NCI-H526 treated with DMSO at 0.1 percent for 48 hours (cell line): ENCODE results near the gene CHCHD1.
"Not testable (repeated sequence)": the region's sequence is repeated elsewhere in the genome, so short reads cannot be mapped to it uniquely, and the experiment has no call there.

Experiments
- DNase-seq: peaks from one replicate; lab custom pipeline; 2025; lab: John Stamatoyannopoulos, UW

The CHCHD1 gene

DNA sequence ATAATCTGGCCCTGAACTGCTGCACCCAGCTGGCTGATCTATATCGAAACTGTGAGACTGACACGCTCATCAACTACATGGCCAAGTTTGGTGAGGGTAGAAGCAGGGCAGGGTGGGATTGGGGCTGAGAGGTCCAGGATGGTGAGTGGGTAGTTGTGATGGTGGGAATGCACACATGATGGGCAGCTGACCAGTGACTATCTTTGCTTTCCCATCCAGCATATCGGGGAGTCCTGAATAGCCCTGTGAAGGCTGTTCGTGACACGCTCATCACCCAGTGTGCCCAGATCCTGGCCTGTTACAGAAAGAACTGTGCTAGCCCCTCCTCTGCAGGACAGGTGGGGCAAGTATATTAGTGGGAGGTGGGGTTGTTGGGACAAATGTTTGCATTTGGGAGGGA, 12.5 kb upstream of the CHCHD1 start:
- DNase-seq, result no peak

DNA sequence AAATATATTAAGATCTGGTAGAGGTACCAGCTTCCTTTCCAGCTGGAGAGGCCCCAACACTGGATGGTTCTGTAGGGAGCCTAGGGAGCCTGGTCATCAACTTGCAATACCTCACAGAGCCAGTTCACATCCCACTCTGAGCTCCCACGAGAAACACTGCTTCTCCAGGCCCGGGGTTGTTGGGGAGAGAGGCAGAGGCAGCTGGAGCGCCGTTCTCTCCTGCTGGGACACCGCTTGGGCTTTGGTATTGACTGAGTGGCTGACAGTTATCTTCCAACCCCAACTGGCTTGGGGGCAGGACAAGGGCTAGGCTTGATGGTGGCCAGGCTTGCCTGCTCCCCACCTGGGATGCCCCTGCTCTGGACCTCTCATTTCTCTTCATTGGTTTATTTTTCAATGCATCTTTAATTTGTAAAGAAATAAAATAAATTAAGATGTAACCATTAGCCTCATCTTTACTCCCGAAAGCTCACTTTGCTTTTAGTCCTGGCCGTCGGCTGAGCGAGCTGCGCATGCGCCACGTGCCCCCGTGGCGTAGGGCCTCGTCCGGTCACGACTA, 10.0 kb upstream of the CHCHD1 start:
- peak; percentile 38 for DNase-seq

DNA sequence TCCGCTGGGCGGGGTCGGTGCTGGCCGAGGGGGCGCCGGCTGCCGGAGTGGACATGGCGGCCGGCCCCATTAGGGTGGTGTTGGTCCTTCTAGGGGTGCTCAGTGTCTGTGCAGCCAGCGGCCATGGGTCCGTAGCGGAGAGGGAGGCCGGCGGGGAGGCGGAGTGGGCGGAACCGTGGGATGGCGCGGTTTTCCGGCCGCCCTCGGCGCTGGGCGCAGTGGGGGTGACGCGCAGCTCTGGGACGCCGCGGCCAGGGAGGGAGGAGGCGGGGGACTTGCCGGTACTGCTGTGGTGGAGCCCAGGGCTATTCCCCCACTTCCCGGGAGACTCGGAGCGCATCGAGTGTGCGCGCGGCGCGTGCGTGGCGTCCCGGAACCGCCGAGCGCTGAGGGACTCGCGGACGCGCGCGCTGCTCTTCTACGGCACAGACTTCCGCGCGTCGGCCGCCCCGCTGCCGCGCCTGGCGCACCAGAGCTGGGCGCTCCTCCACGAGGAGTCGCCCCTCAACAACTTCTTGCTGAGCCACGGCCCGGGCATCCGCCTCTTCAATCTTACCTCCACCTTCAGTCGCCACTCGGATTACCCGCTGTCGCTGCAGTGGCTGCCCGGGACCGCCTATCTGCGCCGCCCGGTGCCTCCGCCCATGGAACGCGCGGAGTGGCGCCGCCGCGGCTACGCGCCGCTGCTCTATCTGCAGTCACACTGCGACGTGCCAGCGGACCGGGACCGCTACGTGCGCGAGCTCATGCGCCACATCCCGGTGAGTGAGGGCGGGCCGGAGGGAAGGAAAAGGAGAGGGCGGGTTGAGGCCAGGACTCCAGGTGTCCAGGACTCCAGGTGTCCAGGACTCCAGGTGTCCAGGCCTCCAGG, 9.3 kb upstream of the CHCHD1 start:
- DNase-seq, result peak; percentile 59

DNA sequence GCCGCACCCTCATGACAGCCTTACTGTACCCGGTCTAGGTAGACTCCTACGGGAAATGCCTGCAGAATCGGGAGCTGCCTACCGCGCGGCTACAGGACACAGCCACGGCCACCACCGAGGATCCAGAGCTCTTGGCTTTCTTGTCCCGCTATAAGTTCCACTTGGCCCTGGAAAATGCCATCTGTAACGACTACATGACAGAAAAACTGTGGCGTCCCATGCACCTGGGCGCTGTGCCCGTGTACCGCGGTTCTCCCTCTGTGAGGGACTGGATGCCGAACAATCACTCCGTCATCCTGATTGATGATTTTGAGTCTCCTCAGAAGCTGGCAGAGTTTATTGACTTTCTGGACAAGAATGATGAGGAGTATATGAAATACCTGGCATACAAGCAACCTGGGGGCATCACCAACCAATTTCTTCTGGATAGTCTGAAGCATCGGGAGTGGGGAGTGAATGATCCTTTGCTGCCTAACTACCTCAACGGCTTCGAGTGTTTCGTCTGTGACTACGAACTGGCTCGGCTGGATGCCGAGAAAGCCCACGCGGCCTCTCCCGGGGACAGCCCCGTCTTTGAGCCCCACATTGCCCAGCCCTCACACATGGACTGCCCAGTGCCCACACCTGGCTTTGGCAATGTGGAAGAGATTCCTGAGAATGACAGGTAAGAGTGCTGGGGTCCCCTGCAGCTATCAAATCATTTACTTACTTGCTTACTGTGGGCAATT, 8.5 kb upstream of the CHCHD1 start:
- no peak for DNase-seq

DNA sequence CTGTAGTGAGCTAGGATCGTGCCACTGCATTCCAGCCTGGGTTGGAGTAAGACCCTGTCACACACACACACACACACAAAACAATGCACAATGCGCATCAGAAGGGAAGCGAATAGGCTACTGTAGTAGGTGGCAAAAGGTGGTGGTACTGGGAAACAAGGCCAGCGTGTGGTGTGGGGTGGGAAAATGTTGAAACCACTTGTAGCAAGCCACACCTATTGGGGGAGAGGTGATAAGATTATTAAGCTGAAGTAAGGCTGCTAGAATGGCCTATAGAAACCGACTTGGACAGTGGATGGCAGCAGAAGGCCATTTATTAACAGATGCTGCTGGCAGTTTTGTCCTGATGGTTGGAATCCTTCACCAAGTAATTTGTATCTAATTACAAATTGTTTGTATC, 7.2 kb upstream of the CHCHD1 start:
- DNase-seq, result peak; percentile 24

DNA sequence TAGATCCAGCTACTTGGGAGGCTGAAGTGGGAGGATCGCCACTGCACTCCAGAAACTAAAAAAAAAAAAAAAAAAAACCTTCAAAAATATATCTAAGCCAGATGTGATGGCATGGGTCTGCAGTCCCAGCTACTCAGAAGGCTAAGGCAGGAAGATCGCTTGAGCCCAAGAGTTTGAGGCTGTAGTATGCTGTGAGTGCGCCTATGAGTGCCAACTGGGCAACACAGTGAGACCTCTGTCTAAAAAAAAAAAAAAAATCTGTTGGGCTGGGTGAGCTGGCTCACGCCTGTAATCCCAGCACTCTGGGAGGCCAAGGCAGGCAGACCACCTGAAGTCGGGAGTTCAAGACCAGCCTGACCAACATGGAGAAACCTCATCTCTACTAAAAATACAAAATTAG, 2.8 kb upstream of the CHCHD1 start:
- no peak for DNase-seq

DNA sequence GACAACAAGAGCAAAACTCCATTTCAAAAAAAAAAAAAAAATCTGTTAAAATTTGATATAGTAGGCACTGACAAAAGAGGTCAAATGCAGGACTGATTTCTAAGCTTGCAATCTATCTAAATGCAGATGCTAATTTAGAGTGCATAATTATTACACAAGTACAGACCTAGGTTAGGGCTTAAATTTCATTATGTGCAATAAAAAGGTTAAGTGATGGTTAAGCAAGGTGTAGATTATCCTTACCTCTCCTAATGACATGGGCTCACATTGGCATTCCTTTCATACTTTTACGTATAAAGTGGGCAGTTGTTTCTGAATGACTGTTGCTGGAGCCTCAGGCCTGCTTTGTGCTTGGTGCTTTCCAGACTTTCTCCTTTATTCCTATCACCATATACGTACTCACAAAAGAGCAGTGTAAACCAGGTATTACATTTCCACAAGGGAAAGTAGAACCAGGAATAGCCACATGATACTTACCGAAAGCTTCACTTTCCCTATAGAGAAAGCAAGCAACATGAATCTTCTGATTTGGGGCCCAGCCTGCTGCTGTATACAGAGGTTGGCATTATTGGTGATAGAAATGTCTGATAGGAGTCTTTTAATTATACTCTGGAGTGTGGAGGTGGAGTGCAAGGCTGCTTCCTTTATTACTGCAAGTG, 2.2 kb upstream of the CHCHD1 start:
- no peak for DNase-seq

DNA sequence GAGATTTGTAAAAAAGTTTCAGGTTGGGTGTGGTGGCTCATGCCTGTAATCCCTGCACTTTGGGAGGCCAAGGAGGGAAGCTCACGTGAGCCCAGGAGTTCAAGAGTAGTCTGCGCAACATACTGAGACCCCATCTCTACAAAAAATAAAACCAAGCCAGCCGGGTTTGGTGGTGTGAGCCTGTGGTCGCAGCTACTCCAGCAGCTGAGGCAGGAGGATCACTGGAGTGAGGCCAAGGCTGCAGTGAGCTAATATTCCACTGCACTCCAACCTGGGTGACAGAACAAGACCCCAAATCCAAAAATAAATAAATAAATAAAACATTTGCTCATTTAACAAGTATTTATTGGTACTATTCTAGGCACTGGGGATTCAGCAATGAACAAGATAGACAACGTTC, 1.5 kb upstream of the CHCHD1 start:
- no peak for DNase-seq

DNA sequence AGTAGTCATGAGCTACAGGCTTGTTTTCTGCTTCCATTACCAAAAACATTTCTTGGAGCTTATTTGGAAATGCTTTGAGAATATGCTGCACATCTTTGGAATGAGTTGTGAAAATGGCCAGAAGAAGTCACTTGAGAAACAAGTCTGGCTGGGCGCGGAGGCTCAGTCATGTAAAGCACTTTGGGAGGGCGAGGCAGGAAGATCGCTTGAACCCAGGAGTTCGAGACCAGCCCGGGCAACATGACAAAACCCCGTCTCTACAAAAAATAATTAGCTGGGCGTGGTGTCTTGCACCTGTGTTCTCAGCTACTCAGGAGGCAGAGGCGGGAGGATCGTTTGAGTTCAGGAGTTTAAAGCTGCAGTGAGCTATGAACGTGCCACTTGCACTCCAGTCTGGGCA, 882 bp upstream of the CHCHD1 start:
- DNase-seq, result no peak

DNA sequence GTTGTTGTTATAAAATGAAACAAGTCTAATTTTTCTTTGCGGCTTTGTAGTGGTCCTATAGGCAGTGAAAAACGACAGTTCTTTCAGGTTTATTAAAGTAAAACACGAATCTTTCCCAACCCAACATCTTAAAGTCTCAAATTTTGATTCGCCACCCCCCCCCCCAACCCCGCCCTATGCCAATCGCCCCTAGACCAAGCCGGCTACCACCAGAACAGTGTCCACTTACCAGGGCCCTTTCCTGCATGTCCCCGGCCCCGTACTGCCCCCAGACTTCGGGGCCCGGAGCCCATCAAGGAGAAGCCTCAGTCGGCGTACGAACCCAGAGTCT, 335 bp upstream of the CHCHD1 start:
- no peak for DNase-seq

DNA sequence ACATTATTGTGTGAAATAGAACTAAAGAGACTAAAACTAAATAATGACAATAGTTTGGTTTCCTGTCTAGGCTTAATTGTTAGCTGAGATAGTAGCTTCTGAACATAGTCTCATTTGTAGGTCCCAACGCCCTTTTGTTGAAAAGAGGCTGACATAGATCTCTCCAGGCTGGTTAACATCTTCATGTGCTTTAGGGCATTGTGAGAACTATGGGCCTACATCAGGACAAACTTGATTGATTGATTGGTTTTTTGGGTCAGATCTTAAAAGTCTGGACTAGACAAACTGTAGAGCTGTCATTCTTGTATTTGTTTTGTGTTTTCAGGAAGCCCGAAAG, 869 bp downstream of the CHCHD1 start:
- no peak for DNase-seq

DNA sequence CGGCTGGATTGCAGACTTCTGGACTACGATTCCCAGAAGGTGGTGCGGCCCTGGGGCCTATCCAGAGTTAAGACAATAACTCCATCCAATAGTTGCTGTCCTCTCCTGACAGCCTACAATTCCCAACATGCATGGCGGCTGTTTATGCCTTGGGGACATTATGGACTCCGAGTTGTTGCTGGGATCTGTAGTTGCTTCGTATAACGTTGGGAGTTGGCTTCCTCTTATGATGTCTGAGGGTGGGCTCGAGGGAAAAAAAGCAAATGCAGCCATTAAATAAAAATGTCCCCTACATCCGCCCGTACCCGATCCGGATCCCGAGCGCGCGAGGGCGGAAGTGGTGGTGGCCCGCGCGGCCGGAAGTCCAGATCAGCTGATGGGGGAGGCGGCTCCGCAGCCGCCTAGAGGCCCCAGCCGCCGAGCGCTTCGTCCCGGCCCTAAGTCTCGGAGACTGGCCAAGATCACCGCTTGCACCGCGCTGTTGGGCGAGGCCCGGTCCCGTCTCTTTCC, 3.4 kb downstream of the CHCHD1 start, which contains the start of gene ZSWIM8:
Gene ZSWIM8 (plus strand): TSS at position 396 of the 510 bp plus-strand sequence. CDS start 273 bp downstream, outside the sequence.
- DNase-seq, result peak; percentile 70

DNA sequence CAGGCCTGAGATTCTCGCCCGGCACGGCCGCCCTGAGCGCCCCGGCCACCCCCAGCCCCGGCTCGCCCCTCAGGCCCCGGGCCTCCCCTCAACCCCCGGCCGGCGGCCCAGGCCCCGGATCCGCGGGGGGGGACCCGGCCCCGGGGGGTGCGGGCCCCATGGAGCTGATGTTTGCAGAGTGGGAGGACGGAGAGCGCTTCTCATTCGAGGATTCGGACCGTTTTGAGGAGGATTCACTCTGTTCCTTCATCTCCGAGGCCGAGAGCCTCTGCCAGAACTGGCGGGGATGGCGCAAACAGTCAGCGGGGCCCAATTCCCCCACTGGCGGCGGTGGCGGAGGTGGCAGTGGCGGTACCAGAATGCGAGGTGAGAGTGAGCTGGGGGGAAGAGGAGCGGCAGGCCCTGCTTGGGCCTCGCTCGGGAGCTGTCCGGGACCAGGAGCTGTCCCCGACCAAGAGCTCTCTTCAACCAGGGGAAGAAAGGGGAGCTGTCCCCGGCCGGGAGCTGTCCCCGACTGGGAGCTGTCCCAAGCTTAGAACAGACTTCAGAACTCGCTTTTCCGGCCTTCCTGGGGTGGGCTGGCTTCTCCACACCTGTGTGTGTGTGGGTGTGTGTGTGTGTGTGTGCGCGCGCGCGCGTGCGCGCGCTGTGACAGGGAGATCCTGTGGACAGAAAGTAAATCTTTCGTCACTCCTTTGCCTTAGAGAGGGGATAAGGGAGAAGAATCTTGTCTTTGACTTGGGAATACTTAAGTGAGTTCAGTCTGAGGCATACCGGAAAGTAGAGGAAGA, 4.1 kb downstream of the CHCHD1 start:
- DNase-seq, result no peak

DNA sequence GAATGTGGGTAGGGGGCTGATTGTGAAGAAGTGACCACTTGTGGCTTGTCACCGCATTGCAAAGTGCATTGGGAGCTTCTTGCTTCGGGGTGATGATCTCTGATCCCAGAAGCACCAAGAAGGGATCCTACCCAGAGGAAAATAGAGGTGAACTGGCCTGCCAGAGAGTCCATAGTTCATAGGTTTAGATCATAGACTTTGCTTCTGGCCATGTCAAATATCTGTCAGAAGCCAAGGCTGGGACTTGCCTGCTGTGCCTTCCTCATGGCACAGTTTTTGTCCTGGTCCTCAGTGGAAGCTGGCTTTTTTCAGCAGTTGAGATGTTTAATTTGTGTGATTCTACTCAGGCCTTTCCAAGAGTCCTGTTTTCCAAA, 4.7 kb downstream of the CHCHD1 start:
- no peak for DNase-seq

DNA sequence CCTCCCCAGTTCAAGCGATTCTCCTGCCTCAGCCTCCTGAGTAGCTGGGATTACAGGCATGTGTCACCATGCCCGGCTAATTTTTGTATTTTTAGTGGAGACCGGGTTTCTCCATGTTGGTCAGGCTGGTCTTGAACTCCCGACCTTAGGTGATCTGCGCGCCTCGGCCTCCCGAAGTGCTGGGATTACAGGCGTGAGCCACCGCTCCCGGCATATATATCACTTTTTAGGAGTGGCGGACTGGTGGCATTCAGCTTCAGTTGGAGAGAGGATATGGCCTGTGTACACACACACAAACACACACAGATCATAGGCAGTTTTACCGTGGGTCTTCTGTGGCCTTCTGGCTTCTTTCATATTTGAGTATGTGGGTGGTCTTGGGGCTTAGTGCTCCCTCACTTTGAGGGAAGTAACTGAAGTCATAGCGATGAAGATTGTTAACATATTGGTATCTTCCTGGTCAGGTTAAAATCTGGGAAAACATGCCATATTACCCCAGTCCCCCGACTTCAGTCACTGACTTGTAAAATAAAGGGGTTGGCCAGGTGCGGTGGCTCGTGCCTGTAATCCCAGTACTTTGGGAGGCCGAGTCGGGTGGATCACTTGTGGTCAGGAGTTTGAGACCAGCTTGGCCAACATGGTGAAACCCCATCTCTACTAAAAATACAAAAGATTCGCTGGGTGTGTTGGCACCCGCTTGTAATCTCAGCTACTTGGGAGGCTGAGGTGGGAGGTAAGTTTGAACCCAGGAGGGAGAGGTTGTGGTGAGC, 5.4 kb downstream of the CHCHD1 start:
- DNase-seq, result not testable (repeated sequence)

DNA sequence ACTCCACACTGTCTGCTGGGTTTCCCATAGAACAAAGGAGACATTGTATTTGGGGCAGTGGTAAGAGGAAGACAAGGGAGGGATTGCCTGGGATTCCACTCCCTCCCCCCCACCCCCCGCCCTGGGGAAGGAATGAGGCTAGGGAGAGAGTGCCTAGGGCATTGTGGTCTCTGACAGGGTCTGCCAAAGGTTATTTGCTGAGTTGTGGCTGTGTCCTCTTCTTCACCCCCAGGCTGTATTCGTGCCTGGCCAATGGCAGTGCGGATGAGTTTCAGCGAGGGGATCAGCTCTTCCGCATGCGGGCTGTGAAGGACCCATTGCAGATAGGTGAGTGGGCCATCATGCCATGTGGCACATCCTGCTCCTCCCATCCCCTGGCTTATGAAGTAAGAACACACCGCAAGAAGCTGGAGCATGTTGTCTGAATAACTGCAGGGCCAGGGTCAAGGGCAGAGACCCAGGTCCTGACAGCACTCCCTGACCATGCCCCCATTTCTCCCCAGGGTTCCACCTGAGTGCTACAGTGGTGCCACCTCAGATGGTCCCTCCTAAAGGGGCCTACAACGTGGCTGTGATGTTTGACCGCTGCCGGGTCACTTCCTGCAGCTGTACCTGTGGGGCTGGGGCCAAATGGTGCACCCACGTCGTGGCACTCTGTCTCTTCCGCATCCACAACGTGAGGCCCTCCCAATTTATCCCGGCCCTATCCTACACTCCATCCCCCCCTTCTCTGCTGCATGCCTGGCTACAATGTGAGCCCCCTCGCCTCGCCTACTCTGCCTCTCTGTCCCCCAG, 7.2 kb downstream of the CHCHD1 start:
- no peak for DNase-seq

DNA sequence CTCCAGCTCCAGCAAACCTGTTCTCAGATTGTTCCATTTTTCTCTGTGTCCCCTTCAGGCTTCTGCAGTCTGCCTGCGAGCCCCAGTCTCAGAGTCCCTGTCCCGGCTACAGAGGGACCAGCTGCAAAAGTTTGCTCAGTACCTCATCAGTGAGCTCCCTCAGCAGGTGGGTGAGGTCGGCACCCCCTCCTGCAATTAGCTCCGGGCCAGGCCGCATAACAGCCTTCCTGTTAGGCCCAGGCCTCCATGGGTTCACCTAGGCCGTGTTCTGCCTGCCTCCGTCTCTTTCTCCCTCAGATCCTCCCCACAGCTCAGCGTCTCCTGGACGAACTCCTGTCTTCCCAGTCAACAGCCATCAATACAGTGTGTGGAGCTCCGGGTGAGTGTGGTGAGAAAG, 7.8 kb downstream of the CHCHD1 start:
- DNase-seq, result no peak

DNA sequence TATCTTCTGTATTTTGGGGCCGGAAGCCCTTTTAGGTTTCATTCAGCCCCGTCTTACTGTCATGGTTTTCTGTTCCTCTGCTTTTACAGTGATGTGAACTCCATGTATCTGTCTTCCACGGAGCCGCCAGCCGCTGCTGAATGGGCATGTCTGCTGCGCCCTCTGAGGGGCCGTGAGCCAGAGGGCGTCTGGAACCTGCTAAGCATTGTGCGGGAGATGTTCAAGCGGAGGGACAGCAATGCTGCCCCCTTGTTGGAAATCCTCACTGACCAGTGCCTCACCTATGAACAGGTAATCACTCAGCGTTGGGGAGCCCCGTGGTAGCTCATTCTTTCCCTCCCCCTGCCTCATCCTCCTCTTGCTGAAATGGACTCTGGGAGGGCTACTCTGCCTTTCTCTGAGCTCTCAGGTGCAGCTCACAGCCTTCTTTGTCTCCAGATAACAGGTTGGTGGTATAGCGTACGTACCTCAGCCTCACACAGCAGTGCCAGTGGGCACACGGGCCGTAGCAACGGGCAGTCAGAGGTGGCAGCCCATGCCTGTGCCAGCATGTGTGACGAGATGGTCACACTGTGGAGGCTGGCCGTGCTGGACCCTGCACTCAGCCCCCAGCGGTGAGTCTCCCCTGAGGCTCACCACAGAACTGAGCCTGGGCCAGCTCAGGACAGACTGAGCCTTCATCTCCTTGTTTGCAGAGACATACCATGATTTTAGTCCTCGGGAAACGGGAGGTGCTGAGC, 9.2 kb downstream of the CHCHD1 start:
- DNase-seq, result no peak

DNA sequence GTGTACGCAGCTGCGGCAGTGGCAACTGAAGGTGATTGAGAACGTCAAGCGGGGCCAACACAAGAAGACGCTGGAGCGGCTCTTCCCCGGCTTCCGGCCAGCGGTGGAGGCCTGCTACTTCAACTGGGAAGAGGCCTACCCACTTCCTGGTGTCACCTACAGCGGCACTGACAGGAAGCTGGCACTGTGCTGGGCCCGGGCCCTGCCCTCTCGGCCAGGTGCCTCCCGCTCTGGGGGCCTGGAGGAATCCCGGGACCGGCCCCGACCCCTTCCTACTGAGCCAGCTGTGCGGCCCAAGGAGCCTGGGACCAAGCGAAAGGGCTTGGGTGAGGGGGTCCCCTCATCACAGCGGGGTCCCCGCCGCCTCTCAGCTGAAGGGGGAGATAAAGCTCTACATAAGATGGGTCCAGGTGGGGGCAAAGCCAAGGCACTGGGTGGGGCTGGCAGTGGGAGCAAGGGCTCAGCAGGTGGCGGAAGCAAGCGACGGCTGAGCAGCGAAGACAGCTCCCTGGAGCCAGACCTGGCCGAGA, 10.1 kb downstream of the CHCHD1 start:
- DNase-seq, result no peak
